ENCODE data around the gene MIGA2.
"Not testable (repeated sequence)": the region's sequence is repeated elsewhere in the genome, so short reads cannot be mapped to it uniquely, and the experiment has no call there.

MIGA2 gene

DNA sequence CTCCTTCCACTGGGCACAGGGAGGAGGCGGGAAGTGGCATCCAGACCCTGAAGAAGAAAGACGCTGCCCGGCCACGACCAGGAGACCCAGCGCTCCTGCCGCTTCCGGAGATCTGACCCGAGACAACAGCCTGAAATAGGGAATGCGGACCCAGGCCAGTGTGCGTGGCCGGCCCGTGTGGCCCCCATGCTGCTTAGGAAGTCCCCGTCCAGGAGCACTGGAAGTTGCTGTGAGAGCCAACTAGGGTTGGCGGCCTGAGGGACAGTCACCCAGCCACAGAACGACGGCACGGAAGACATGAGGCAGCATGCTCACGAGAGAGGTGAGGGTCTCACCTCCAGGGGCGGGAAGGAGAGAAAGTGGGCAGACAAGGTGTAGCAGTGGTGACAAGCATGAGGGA is 25.3 kb upstream of the MIGA2 start:
- DNase-seq: no peak

DNA sequence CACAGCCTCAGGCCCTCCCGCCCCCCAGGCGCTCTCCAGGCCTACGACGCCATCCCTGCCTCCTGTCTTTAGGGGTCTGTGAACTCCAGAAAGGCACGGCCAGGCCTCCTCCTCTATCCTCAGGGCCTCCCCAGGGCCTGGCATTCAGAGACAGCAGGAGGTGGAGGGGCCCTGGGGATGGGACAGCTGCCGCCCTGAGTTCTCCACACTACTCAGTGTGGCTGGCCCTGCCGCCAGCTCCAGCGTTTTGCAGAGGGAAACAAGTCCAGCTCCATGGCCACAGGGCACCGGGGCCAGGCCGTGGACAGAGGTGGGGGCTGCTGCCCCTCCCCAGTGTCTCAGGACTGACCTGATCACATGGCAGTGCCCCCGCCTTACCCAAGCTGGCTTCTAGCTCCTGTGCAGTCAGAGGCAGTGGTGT is 24.7 kb upstream of the MIGA2 start:
- no peak for DNase-seq

DNA sequence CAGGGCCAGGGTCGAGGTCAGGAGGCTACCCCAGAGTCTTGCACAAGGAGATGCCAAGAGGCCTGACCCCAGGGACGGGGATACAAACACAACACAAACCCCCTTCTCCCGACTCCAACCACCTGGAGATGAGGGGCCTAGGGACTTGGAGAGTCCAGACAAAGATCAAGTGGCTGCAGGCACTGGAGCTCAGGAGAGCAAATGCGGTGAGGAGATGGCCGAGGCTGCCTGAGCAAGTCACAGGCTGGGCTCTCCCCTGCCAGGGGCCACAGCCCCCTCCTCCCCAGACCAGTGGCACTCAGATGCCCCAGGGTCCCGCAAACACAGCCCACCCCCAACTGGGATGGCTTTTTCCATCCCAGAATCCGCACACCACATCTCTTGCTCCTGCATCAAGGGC is 24.1 kb upstream of the MIGA2 start:
- no peak for DNase-seq

DNA sequence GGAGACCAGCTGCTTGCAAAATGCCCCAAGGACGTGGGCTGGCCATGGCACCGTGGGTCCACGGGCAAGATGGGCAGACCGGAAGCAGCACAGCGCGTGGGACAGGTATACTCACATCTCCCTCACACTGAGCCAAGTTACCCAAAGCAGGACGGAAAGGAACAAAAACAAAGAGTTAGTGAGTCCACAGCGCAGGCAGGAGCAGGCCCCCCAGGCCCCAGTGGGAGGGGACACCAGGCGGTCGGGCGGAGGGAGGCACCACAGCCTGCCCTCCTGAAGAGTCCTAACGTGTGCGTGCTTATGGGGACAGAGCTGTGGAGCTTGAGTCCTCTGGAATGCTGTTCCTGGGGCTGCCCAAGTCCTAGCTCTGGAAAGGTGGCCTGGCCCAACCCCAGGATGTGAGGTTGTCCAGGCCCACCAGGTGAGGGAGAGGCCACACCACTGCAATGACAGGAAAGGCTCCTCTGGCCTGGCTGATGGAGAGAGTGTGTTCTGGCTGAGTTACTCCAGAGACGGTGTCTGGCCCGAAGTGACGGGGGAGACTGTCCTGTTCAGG is 23.5 kb upstream of the MIGA2 start:
- no peak for DNase-seq

DNA sequence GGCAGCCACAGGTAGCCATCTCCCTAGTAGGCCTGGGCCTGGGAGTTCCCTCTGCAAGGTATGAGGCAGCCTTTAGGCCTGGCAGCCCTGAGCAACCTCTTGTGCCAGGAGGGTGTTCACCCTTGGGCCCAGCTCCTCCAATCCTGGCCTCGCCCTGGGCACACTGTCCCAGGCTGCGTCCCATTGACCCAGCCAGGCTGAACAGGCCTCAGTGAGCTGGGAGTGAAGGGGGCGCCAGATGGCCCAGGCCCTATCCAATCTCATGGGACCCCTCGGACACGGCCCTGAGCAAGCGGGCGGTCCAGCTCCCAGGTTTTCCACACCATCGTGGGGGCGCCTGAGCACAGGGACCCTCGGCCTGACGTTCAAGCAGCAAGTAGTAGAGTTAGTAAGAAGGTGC is 22.8 kb upstream of the MIGA2 start:
- no peak for DNase-seq

DNA sequence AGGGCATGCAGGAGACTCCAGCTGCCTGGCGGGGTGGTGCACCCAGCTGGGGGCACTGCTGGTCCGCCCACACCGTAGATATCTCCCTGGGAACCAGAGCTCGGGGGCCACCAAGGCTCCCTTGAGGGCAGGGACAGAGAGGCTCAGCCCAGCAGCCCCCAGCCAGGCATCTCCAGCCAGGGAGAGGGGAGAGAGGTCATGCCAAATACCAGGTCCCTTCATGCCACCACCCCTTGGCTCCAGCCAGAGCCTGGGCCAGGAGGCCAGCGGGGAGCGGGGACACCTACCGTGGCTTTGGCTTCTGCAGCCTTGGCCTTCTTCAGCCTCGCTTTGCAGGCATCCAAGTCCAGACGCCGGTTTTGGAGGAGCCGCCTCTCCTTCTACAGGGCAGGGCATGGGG is 22.3 kb upstream of the MIGA2 start:
- DNase-seq: no peak

GRCh38 chr9:129014608-129015007 is 21.8 kb upstream of the MIGA2 start:
- DNase-seq: no peak

DNA sequence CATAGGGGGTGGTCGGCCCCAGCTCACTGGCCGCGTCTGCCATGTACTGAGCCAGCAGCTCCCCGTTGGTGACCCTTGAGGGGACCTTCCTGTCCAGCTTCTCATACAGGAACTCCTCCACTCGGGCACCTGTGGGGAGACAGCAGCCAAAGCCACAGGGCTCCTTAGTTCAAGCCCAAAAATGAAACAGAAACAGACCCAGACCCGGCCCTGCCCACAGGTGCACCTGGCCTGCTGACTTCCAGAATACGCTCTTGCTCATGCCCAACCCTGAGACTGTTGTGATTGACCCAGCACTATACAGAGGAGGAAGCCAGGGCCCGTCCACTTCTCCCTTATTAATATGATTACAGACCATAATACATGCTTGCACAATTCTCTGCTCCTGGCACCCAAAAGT is 15.3 kb upstream of the MIGA2 start:
- no peak for DNase-seq

DNA sequence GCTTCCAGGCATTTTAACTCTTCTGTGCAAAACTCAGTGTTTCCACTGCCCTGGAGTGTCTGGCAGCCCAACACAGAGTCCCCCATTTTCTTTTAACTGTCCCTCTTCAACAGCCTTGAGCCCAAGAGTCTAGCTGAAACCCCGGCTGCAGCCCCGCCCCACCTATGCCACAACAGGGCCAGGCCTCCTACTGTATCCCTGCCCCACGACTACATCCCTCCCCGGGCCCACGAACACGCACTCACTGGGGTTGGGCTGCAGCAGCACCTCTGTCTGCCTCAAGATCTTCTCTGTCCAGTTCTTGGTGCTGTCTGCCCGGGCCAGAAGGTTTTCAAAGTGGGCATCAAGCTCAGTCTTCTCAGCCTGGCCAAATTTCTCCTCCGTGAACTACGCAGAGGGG is 14.4 kb upstream of the MIGA2 start:
- no peak for DNase-seq

GRCh38 chr9:129023036-129023907 is 13.2 kb upstream of the MIGA2 start:
- peak in 24 of 56 donors; percentile 13 to 69 (median 46) for DNase-seq

GRCh38 chr9:129023908-129024233 is 12.6 kb upstream of the MIGA2 start:
- no peak for DNase-seq

DNA sequence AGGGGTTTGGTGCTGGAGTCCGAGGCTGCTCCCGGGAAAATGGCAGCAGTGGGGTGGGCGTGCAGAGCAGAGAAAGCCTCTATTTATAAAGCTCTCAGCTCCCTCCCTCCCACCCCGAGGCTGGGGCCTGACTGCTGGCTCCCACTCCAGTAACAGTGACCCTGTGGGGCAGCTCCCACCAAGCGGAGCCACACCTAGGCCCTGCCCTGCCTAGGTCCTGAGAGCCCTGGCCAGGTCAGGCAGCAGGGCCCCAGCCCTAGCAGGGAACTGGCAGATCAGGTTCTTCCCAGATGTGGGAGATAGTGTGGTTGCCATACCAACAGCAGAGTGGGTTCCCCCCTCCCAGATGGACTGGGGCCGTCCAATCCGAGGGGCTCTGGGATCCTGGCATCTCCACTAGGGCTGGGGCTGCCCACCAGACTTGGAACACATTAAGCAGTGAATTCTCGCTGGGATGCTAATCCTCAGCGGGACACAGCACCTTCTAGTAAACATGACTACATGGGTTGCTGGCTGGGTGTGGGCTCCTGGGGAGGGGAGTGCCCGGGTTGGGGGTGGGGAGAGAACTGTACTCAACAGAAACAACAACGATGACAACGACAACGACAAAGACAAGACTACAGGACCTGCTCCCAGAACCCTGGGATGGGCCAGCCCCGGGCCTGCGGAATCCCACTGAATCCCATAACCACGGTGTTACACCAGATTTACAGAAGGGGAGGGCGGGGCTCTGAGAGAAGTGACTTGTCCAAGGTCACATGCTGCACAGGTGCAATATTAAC is 9.8 kb upstream of the MIGA2 start:
- peak in 31 of 56 donors; percentile 11 to 77 (median 51) for DNase-seq

GRCh38 chr9:129027224-129027684 is 9.2 kb upstream of the MIGA2 start:
- no peak for DNase-seq

GRCh38 chr9:129027685-129028191 is 8.7 kb upstream of the MIGA2 start:
- DNase-seq: peak in 12 of 56 donors; percentile 29 to 88 (median 58)

- peak; percentile 66 to 100 (median 96) for DNase-seq
These were observed 8.0 kb upstream of the MIGA2 start, which contains the start of gene SH3GLB2 for GRCh38 chr9:129028192-129028966. TSS of gene SH3GLB2 (minus strand) at chr9:129028331. CDS start at chr9:129028154, 177 bp downstream.

GRCh38 chr9:129030191-129030590 is 6.2 kb upstream of the MIGA2 start:
- DNase-seq: no peak

GRCh38 chr9:129031514-129031913 is 4.9 kb upstream of the MIGA2 start:
- no peak for DNase-seq

DNA sequence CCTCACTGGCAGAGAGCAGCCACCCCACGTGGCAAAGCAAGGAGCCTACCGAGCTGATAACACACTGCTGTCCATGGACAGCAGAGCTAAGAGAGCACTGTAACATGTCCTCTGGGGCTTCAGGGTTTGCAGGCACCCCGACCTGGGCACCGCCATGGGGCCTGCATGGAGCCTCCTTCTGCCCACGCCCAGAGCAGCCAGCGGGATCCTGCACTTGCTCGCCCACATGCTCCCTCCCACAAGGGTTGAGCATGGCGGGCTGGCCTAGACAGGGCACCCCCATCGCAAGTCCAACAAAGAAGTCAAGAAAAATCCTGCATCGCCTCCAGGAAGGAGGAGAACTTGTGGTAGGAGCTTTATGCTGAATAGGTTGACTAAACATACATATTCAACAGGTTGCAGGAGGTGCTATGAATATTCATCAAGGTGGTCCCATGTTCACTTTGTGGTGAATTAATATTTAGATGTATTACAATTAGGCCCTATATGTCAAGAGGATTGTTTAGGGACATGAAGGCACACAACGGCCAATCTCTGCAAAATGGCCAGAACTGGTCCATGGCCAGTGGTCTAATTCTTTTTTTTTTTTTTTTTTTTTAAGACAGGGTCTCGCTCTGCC is 3.8 kb upstream of the MIGA2 start:
- DNase-seq: no peak

GRCh38 chr9:129033216-129033615 is 3.2 kb upstream of the MIGA2 start:
- no peak for DNase-seq

- DNase-seq: not testable (repeated sequence)
These were observed 588 bp upstream of the MIGA2 start for GRCh38 chr9:129035838-129036237.

Measured in amygdala (tissue), 56 donors.